PC-3 (cell line): ENCODE data around the gene RNF182. TPM values are rescaled to one million over a fixed set of nuclear protein-coding genes. Genes with fewer than 3 reads are reported as not detected.

Source experiments
- ATAC-seq: fragments of 200-7000 bp; cut with Tn5 transposase; 2 replicates; pipeline ENCODE4 v1.9.1; 2020; ENCODE audit warnings: mild to moderate bottlenecking, moderate library complexity
- BruUV-seq: library from RNA; stranded (reverse); fragments of 400-500 nt; replicated peaks from 2 replicates; lab custom pipeline; 2021; lab: Mats Ljungman, UMichigan
- CTCF ChIA-PET: fragments of 300-600 bp; sonication (Branson Sonifier 250); formaldehyde crosslinking; loops from one replicate; lab custom pipeline; 2022; ENCODE audit warnings: antibody characterized with exemption; lab: Charles Lee
- POLR2A ChIA-PET: fragments of 300-600 bp; sonication (Branson Sonifier 250); formaldehyde crosslinking; loops from one replicate; lab custom pipeline; 2022; ENCODE audit warnings: antibody characterized with exemption; ENCODE audit not compliant: unreplicated experiment; lab: Charles Lee
- DNase-seq: peaks from one replicate; pipeline ENCODE4 v3.0.0-alpha.2; 2015
- H2AFZ ChIP-seq: fragments of 300-600 bp; sonication (generic); 2 replicates; pipeline ENCODE4 v1.6.0; 2016; ENCODE audit warnings: antibody characterized with exemption, low read length
- H3F3A ChIP-seq: fragments of 300-600 bp; sonication (generic); one replicate; pipeline ENCODE4 v1.6.0; 2017; ENCODE audit warnings: antibody characterized with exemption, low read length, control low read depth, mild to moderate bottlenecking; ENCODE audit not compliant: unreplicated experiment
- H3K27ac ChIP-seq: fragments of 300-600 bp; sonication (generic); 2 replicates; pipeline ENCODE4 v1.5.1; 2016; ENCODE audit warnings: mild to moderate bottlenecking, low read length
- H3K27me3 ChIP-seq: fragments of 300-600 bp; sonication (generic); 2 replicates; pipeline ENCODE4 v1.6.1; 2016; ENCODE audit warnings: low read length, mixed read lengths
- H3K36me3 ChIP-seq: fragments of 300-600 bp; sonication (generic); 2 replicates; pipeline ENCODE4 v1.6.1; 2016; ENCODE audit warnings: low read depth, mixed run types, low read length, mixed read lengths
- H3K4me1 ChIP-seq: fragments of 300-600 bp; sonication (generic); 2 replicates; pipeline ENCODE4 v1.5.1; 2016; ENCODE audit warnings: low read length; ENCODE audit not compliant: insufficient read depth
- H3K4me2 ChIP-seq: fragments of 300-600 bp; sonication (generic); 2 replicates; pipeline ENCODE4 v1.6.0; 2016; ENCODE audit warnings: low read length
- H3K4me3 ChIP-seq: fragments of 300-600 bp; sonication (generic); 2 replicates; pipeline ENCODE4 v1.5.1; 2016; ENCODE audit warnings: mild to moderate bottlenecking, low read length, mixed read lengths
- H3K79me2 ChIP-seq: fragments of 300-600 bp; sonication (generic); 2 replicates; pipeline ENCODE4 v1.6.1; 2017; ENCODE audit warnings: low read length, mixed read lengths
- H3K9ac ChIP-seq: fragments of 300-600 bp; sonication (generic); 2 replicates; pipeline ENCODE4 v1.6.0; 2016; ENCODE audit warnings: mild to moderate bottlenecking, low read length
- H3K9me2 ChIP-seq: fragments of 300-600 bp; sonication (generic); replicated peaks from 2 replicates; pipeline ENCODE4 v1.6.1; 2016; ENCODE audit warnings: mixed run types, low read length, mixed read lengths
- H3K9me3 ChIP-seq: fragments of 300-600 bp; sonication (generic); 2 replicates; pipeline ENCODE4 v1.6.1; 2016; ENCODE audit warnings: low read length, mixed read lengths
- H4K20me1 ChIP-seq: fragments of 300-600 bp; sonication (generic); 2 replicates; pipeline ENCODE4 v1.6.1; 2016; ENCODE audit warnings: low read length, mixed read lengths
- EZH2 ChIP-seq: fragments of 300-600 bp; sonication (generic); IDR thresholded peaks from one replicate; pipeline ENCODE4 v1.6.1; 2017; ENCODE audit warnings: antibody characterized with exemption, mild to moderate bottlenecking, low read length; ENCODE audit not compliant: unreplicated experiment
- EZH2phosphoT487 ChIP-seq: fragments of 300-600 bp; sonication (generic); IDR thresholded peaks from 2 replicates; pipeline ENCODE4 v1.6.1; 2018; ENCODE audit warnings: mild to moderate bottlenecking, antibody characterized with exemption, low read length, borderline replicate concordance
- intact Hi-C: fragments of 100-400 bp; cut with micrococcal nuclease; formaldehyde crosslinking; loops from 2 replicates; pipeline ENCODE4 v1.9.0; 2023
- total RNA-seq: library from RNA; depleted of rRNA; stranded (reverse); fragments of >200 nt; gene quantifications from 2 replicates; pipeline ENCODE4 v1.2.3, GENCODE V29; 2014
- TF ChIP-seq, protein P1 (sequence below): fragments of 300-600 bp; sonication (generic); conservative IDR thresholded peaks from 2 replicates; pipeline ENCODE4 v1.5.1; 2017; ENCODE audit warnings: antibody characterized with exemption, low read depth, mild to moderate bottlenecking, low read length

The RNF182 gene
- total RNA-seq, 1 experiment from 2014 or later = 24.7 TPM

DNA sequence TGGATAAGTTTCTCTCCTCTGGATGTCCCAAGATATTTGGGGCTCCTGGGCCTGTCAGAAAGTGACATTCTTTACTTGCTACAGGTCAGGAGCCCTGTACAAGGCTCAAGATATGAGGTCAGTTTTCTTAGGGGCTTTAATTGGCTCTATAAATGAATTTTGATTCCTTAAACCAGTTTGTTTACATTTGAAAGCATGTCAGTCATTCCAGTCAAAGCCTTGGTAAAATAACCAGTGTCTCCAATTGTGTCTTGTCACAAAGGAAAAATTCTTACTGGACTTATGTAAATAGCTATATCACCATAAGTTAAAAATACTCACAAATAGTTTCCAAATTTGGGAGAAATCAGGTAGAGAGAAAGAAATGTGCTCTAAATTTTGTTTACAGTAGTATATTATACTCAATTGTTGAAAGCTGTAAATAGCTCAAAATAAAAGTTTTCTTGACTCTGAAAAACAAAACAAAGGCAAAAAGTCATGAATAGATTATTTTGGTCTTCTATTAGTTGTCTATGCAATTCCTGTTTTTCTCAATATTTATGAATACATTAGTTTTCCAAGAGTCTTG is 22.9 kb downstream of the RNF182 start:
- BruUV-seq = no TSS peak
- intact Hi-C loops = no loop called here
- H3K4me1 ChIP-seq = peaks cover 36% of the 10 kb centered on the region
- H3K36me3 ChIP-seq = 0 out of 2 replicates have a peak, but pooled peaks cover 6% of the 10 kb centered on the region
- H3K9ac ChIP-seq = no peak overlapping the region
- DNase-seq (peak; percentile 19), ATAC-seq (no peak)
- ChIA-PET CTCF (no interaction called here), POLR2A (no interaction called here)
- no peak overlapping the region for H3K4me3 ChIP-seq
- H3K79me2 ChIP-seq = peaks cover 65% of the 10 kb centered on the region
- H3K27me3 ChIP-seq = no peaks in the 10 kb centered on the region
- H3K9me2 ChIP-seq = no peaks in the 10 kb centered on the region
- H3K9me3 ChIP-seq = no peaks in the 10 kb centered on the region
- TF ChIP-seq EZH2phosphoT487 = no peak
- TF ChIP-seq EZH2 = no peak
- TF ChIP-seq, protein P1, sequence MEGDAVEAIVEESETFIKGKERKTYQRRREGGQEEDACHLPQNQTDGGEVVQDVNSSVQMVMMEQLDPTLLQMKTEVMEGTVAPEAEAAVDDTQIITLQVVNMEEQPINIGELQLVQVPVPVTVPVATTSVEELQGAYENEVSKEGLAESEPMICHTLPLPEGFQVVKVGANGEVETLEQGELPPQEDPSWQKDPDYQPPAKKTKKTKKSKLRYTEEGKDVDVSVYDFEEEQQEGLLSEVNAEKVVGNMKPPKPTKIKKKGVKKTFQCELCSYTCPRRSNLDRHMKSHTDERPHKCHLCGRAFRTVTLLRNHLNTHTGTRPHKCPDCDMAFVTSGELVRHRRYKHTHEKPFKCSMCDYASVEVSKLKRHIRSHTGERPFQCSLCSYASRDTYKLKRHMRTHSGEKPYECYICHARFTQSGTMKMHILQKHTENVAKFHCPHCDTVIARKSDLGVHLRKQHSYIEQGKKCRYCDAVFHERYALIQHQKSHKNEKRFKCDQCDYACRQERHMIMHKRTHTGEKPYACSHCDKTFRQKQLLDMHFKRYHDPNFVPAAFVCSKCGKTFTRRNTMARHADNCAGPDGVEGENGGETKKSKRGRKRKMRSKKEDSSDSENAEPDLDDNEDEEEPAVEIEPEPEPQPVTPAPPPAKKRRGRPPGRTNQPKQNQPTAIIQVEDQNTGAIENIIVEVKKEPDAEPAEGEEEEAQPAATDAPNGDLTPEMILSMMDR = no peak
- no peaks in the 10 kb centered on the region for H4K20me1 ChIP-seq
- H2AFZ ChIP-seq = no peak overlapping the region
- H3K27ac ChIP-seq = peak overlapping the region; percentile 71
- peak overlapping the region; percentile 63 for H3K4me2 ChIP-seq
- peaks cover 9% of the 10 kb centered on the region for H3F3A ChIP-seq

DNA sequence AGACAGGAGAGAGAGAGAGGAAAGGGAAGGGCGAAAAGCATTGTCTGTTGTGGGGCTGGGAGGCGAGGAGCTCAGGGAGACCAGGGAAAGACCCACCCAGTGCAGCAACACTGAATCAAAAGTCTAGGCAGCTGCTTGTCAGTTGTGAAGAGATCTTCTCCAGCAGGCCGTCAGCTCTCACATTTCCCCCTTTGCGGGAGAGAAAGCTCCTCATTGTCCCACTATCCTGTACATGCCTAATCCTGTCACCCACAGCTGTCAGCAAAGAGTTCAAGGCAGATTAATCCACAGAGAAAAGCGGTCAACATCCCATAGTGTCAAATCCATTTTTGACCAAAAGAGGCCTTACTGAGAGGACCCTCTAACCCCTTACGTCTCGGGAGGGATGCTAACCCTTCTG is 27.3 kb downstream of the RNF182 start:
- peak overlapping the region; percentile 71 for H3K4me2 ChIP-seq
- H3K4me3 ChIP-seq = peak overlapping the region; percentile 21; the same call in 1 of the 2 replicates
- intact Hi-C loops = loop anchor here (2.0 kb wide), 1 partner anchor 25 kb away; no protein-coding TSS in a partner anchor
- H4K20me1 ChIP-seq = no peaks in the 10 kb centered on the region
- no peaks in the 10 kb centered on the region for H3K9me3 ChIP-seq
- CTCF ChIA-PET = no interaction called here
- POLR2A ChIA-PET = no interaction called here
- no peaks in the 10 kb centered on the region for H3K27me3 ChIP-seq
- DNase-seq (no peak), ATAC-seq (no peak)
- peak overlapping the region; percentile 26; the same call in 1 of the 2 replicates for H3K9ac ChIP-seq
- no peak overlapping the region for H2AFZ ChIP-seq
- 0 out of 2 replicates have a peak, but pooled peaks cover 3% of the 10 kb centered on the region for H3K36me3 ChIP-seq
- peaks cover 5% of the 10 kb centered on the region for H3F3A ChIP-seq
- BruUV-seq = no TSS peak
- H3K79me2 ChIP-seq = peaks cover 66% of the 10 kb centered on the region
- TF ChIP-seq EZH2phosphoT487 (no peak), EZH2 (no peak)
- TF ChIP-seq, protein P1 = no peak
- peak overlapping the region; percentile 77 for H3K27ac ChIP-seq
- no peaks in the 10 kb centered on the region for H3K9me2 ChIP-seq
- H3K4me1 ChIP-seq = peaks cover 44% of the 10 kb centered on the region
